Osteocyte (in vitro differentiated cells): ENCODE measurements around the gene CLCNKB. TPM values are rescaled to one million over a fixed set of nuclear protein-coding genes. Genes with fewer than 3 reads are reported as not detected.

Source experiments
- DNase-seq: peaks from one replicate; pipeline ENCODE4 v3.0.0; 2021; ENCODE audit warnings: mixed read lengths; ENCODE audit not compliant: unreplicated experiment; ENCODE audit errors: extremely low spot score
- H3K27ac Mint-ChIP-seq: one replicate; pipeline ENCODE4 v1.8.0; 2021; ENCODE audit warnings: mild to moderate bottlenecking, mixed read lengths; ENCODE audit not compliant: unreplicated experiment
- H3K27me3 Mint-ChIP-seq: one replicate; pipeline ENCODE4 v1.8.0; 2021; ENCODE audit warnings: mixed read lengths; ENCODE audit not compliant: unreplicated experiment
- H3K36me3 Mint-ChIP-seq: one replicate; pipeline ENCODE4 v1.8.0; 2021; ENCODE audit warnings: mixed read lengths; ENCODE audit not compliant: unreplicated experiment
- H3K4me1 Mint-ChIP-seq: one replicate; pipeline ENCODE4 v1.8.0; 2021; ENCODE audit warnings: mixed read lengths; ENCODE audit not compliant: unreplicated experiment
- H3K4me3 Mint-ChIP-seq: one replicate; pipeline ENCODE4 v1.8.0; 2021; ENCODE audit warnings: mild to moderate bottlenecking, moderate library complexity, mixed read lengths; ENCODE audit not compliant: unreplicated experiment
- H3K9me3 Mint-ChIP-seq: one replicate; pipeline ENCODE4 v1.8.0; 2021; ENCODE audit warnings: mixed read lengths; ENCODE audit not compliant: unreplicated experiment
- CTCF ChIP-seq: fragments of 200-600 bp; sonication (generic); IDR thresholded peaks from 2 replicates; pipeline ENCODE4 v1.5.0; 2021; ENCODE audit warnings: antibody characterized with exemption, mild to moderate bottlenecking, moderate library complexity
- total RNA-seq: library from RNA; stranded (reverse); gene quantifications from 2 replicates; pipeline ENCODE4 v1.2.1, GENCODE V29; 2021

The CLCNKB gene
- total RNA-seq, 1 donor from 2014 or later, result not detected

GRCh38 chr1:16063226-16063829 lies 19.7 kb downstream of the CLCNKB start:
- Mint-ChIP-seq H3K4me1 (peaks cover 11% of the 10 kb centered on the region), H3K4me3 (no peak overlapping the region), H3K27me3 (peaks cover 12% of the 10 kb centered on the region), H3K36me3 (no peaks in the 10 kb centered on the region), H3K27ac (no peak overlapping the region), H3K9me3 (no peaks in the 10 kb centered on the region)
- DNase-seq, result no peak
- no peak for TF ChIP-seq CTCF

GRCh38 chr1:16063921-16064320 lies 20.3 kb downstream of the CLCNKB start:
- no peak for DNase-seq
- peaks cover 12% of the 10 kb centered on the region for H3K27me3 Mint-ChIP-seq
- H3K36me3 Mint-ChIP-seq, result no peaks in the 10 kb centered on the region
- H3K27ac Mint-ChIP-seq, result no peak overlapping the region
- H3K9me3 Mint-ChIP-seq, result no peaks in the 10 kb centered on the region
- no peak overlapping the region for H3K4me3 Mint-ChIP-seq
- peaks cover 11% of the 10 kb centered on the region for H3K4me1 Mint-ChIP-seq
- no peak for TF ChIP-seq CTCF

GRCh38 chr1:16064536-16065268 lies 21.1 kb downstream of the CLCNKB start:
- peaks cover 12% of the 10 kb centered on the region for H3K27me3 Mint-ChIP-seq
- peaks cover 11% of the 10 kb centered on the region for H3K4me1 Mint-ChIP-seq
- H3K36me3 Mint-ChIP-seq, result no peaks in the 10 kb centered on the region
- DNase-seq, result no peak
- TF ChIP-seq CTCF, result no peak
- no peak overlapping the region for H3K4me3 Mint-ChIP-seq
- no peak overlapping the region for H3K27ac Mint-ChIP-seq
- H3K9me3 Mint-ChIP-seq, result no peaks in the 10 kb centered on the region

GRCh38 chr1:16065269-16065576 lies 21.6 kb downstream of the CLCNKB start:
- Mint-ChIP-seq H3K9me3 (no peaks in the 10 kb centered on the region), H3K4me1 (peaks cover 11% of the 10 kb centered on the region), H3K27me3 (peaks cover 12% of the 10 kb centered on the region), H3K4me3 (no peak overlapping the region), H3K27ac (no peak overlapping the region), H3K36me3 (no peaks in the 10 kb centered on the region)
- no peak for DNase-seq
- no peak for TF ChIP-seq CTCF

- Mint-ChIP-seq H3K27me3 (peaks cover 12% of the 10 kb centered on the region), H3K4me1 (peaks cover 11% of the 10 kb centered on the region), H3K27ac (no peak overlapping the region), H3K36me3 (no peaks in the 10 kb centered on the region), H3K4me3 (no peak overlapping the region), H3K9me3 (no peaks in the 10 kb centered on the region)
- no peak for TF ChIP-seq CTCF
- no peak for DNase-seq
Observed at GRCh38 chr1:16066245-16066644, 22.7 kb downstream of the CLCNKB start.
